TTC549 (cell line): ENCODE measurements around the gene PPP6R2.

Source experiments
- FAIRE-seq: peaks from 2 replicates; lab custom pipeline; 2012; peaks lifted over from hg19 to GRCh38; lab: Jason Lieb, UNC

The PPP6R2 gene

GRCh38 chr22:50305393-50305922, 37.7 kb upstream of the PPP6R2 start:
- no peak for FAIRE-seq

GRCh38 chr22:50305923-50306566, 37.1 kb upstream of the PPP6R2 start:
- FAIRE-seq, result no peak

- no peak for FAIRE-seq
Observed at GRCh38 chr22:50306753-50307749, 36.1 kb upstream of the PPP6R2 start, which contains the start of gene PLXNB2. Gene PLXNB2 (minus strand): TSS chr22:50307646. CDS start chr22:50290584, 17,062 bp downstream.

GRCh38 chr22:50307890-50308596, 35.1 kb upstream of the PPP6R2 start:
- no peak for FAIRE-seq

- peak; percentile 3 for FAIRE-seq
Observed at GRCh38 chr22:50308597-50308935, 34.6 kb upstream of the PPP6R2 start.

GRCh38 chr22:50308986-50309600, 34.0 kb upstream of the PPP6R2 start:
- no peak for FAIRE-seq

GRCh38 chr22:50309601-50309991, 33.5 kb upstream of the PPP6R2 start:
- no peak for FAIRE-seq

- no peak for FAIRE-seq
Observed at GRCh38 chr22:50310031-50310722, 33.0 kb upstream of the PPP6R2 start.

GRCh38 chr22:50310949-50311444, 32.1 kb upstream of the PPP6R2 start:
- FAIRE-seq, result no peak

GRCh38 chr22:50311606-50312351, 31.3 kb upstream of the PPP6R2 start:
- FAIRE-seq, result no peak

GRCh38 chr22:50312371-50312770, 30.8 kb upstream of the PPP6R2 start:
- FAIRE-seq, result no peak

GRCh38 chr22:50313021-50313420, 30.1 kb upstream of the PPP6R2 start:
- no peak for FAIRE-seq

- FAIRE-seq, result no peak
Observed at GRCh38 chr22:50313600-50313999, 29.5 kb upstream of the PPP6R2 start.

- no peak for FAIRE-seq
Observed at GRCh38 chr22:50314081-50314454, 29.1 kb upstream of the PPP6R2 start.

- no peak for FAIRE-seq
Observed at GRCh38 chr22:50314455-50315288, 28.5 kb upstream of the PPP6R2 start.

- FAIRE-seq, result no peak
Observed at GRCh38 chr22:50315289-50316113, 27.6 kb upstream of the PPP6R2 start.

GRCh38 chr22:50316114-50317065, 26.7 kb upstream of the PPP6R2 start:
- FAIRE-seq, result no peak

GRCh38 chr22:50317178-50317577, 25.9 kb upstream of the PPP6R2 start:
- FAIRE-seq, result no peak
